GM18873 (cell line): ENCODE results near the gene DSTYK.

Experiments used
- ATAC-seq: cut with Tn5 transposase; IDR thresholded peaks from one replicate; pipeline ENCODE4 v1.9.1; 2021; ENCODE audit warnings: mild to moderate bottlenecking, moderate library complexity, moderate number of reproducible peaks; ENCODE audit not compliant: unreplicated experiment, low FRiP score

DSTYK gene, protein sequence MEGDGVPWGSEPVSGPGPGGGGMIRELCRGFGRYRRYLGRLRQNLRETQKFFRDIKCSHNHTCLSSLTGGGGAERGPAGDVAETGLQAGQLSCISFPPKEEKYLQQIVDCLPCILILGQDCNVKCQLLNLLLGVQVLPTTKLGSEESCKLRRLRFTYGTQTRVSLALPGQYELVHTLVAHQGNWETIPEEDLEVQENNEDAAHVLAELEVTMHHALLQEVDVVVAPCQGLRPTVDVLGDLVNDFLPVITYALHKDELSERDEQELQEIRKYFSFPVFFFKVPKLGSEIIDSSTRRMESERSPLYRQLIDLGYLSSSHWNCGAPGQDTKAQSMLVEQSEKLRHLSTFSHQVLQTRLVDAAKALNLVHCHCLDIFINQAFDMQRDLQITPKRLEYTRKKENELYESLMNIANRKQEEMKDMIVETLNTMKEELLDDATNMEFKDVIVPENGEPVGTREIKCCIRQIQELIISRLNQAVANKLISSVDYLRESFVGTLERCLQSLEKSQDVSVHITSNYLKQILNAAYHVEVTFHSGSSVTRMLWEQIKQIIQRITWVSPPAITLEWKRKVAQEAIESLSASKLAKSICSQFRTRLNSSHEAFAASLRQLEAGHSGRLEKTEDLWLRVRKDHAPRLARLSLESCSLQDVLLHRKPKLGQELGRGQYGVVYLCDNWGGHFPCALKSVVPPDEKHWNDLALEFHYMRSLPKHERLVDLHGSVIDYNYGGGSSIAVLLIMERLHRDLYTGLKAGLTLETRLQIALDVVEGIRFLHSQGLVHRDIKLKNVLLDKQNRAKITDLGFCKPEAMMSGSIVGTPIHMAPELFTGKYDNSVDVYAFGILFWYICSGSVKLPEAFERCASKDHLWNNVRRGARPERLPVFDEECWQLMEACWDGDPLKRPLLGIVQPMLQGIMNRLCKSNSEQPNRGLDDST

GRCh38 chr1:205211169-205211838 is at the start of gene DSTYK:
DSTYK (minus strand) TSS chr1:205211702; CDS start chr1:205211535, 167 bp downstream.
- ATAC-seq, result peak; percentile 88

- no peak for ATAC-seq
Measured at GRCh38 chr1:205259998-205260397, 48.5 kb upstream of the DSTYK start.

DNA sequence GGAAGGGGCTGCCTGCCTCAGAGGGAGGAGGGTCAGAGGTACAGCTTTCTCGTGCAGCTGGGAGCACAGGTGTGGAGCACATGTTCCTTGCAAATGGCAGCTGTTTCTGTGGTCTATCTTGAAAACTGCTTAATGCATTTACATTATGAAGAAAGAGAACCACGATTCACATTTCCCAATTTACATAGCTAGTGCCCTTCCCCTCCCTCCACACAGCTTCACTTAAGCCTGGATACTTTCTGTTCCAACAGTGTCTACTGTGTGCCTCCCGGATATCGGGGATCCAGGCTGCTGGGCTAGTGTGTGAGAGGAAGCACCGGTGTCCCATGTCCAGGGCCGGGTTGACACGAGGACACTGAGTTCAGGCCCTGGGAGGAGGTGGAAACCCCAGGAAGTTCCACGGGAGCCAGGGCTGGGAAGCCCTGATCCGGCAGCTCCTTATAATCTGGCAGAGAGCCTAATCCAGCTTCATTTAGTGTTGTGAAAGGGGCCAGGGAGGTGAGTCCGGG is 47.9 kb upstream of the DSTYK start:
- no peak for ATAC-seq

DNA sequence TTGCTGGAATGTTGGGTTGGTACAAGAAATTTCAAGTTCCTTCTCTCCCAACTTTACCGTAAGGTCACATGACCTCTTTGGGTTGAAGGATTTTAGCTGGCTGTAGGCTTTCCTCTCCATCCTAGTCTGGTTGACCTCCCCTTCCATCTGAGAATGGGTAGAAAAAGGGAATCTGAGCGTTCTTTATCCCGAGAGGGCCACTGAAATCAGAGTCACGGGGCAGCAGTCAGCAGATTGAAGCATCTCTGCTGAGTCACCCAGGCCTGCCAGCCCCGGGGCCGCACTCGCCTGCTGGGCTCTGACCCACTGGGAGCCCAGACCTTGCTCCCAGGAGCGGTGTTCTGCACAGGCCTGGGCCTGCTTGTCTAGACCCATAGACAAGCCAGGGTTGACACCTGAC is 47.2 kb upstream of the DSTYK start:
- no peak for ATAC-seq

GRCh38 chr1:205258261-205258691 is 46.8 kb upstream of the DSTYK start:
- no peak for ATAC-seq

DNA sequence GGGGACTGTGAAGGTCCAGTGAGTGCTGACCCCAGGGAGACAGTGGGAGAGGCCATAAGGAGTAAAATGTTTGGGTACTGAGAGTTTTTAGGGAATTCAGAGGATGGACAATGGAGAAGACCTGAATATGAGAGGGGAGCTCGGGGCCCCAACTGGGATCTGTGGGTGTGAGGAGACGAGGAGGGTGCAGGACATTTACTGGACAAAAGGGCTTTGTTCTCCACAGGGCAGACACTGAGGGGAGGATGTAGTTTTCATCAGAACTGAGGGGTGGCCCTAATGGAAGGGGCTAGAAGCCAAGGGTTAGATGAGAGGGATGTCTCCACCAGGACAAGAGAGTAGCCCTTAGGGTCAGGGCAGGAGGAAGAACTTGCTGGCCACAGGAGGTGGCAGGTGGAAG is 46.2 kb upstream of the DSTYK start:
- no peak for ATAC-seq

DNA sequence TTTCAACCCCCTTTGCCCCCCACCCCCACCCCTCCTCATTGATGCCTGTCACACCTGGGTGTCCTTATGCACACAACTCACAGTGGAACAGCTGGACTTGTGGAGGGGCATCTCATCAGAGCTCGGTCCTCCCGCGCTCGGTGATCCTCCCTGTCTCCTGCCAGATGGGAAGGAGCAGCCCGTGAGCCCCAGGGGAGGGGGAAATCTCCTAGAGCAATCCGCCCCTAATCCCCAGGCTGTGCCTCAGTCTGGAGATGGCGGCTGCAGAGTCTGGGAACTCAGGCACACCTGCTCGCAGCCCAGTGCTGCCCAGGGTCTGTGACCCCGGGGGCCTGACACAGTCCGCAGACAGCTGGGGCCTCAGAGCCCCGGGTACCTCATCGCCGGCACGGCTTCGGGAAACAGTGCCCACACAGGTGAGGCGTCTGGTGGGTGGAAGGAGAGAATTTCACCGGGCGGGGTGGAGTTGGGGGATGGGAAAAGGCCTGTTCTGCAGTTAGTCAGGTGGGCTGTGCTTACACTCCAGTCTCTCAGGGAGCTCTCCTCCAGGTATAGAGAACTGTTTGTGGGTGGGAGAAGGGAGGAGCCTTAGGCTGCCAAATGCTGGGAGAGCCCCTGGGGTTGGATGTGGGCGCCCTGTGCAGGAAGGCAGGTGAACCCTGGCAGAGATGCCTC is 45.6 kb upstream of the DSTYK start:
- ATAC-seq, result no peak

GRCh38 chr1:205255941-205256780 is 44.7 kb upstream of the DSTYK start:
- no peak for ATAC-seq

DNA sequence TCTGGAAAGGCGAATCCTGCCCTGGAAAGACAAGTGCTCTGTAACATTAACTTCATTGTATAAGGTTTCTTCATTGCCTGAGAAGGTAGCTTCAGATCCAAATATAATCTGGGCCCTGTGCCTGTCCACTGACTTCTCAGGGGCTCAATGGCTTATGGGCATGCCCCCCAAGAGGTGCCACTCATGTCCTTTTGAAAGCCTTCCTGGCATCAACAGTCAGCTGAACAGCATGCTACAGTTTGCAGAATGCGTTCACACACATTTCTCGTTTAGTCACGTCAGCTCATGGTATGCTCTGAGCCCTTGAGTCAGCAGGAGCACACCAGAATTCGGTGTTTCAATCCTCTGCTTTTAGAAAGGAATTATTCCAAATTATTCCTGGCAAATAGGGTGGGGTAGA is 40.1 kb upstream of the DSTYK start:
- ATAC-seq, result no peak

DNA sequence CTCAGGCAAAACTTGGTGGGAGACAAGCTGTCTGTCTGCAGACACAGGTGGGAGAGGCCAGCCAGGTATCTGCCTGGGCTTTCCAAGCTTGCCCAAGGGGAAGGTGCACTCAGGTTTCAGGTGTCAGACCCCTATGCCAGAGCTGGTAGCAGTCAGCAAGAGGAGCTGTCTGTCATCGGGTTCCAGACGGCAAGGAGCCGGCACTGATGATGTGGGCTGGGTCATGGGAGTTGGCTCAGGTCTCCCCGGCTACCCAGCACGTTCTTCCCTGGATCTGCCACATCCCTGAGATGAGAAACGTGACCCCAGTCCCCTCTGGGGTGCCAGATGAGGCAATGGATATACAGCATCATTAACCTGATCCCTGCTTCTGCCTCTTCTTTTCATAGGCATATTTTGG is 39.2 kb upstream of the DSTYK start:
- no peak for ATAC-seq

- no peak for ATAC-seq
Measured at GRCh38 chr1:205249651-205250050, 38.1 kb upstream of the DSTYK start.

DNA sequence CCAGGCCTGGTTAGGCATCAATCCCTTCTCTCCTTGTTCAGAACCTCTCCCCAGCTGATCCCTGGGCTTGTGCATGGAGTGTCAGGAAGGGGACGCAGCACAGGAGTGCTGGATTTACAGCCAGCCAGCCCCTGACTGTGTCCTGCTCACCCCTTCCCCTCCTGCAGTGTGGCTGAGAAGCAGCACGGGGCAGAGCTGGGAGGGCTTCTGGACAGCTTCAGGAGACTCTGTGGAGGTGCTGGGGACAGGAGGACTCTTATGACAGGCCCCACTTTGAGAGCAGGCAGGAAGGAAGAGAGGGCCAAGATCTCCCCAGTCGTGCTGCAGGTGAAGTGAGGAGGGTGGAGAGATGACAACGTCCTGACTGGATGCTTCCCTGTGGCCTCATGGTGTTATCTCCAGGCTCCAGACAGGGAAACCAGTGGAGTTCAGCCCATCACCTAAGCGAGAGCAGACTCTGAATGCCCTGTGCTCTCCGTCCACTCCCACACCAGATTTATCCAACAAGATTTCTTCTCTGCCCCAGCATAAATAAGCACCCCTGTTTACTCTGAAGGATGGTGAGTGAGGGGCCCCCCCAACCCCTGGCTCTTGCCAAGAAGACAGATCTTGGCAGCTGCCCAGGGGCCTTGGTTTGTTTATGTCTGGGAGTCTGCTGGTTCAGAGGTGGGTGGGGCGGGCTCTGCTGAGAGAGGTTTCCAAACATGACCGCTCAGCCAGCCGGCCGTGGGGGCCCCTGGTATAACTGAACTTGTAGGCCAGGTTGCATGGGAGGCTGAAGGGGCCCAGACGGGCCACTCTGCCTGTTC is 37.5 kb upstream of the DSTYK start:
- ATAC-seq, result no peak

- ATAC-seq, result no peak
Measured at GRCh38 chr1:205247130-205247921, 35.8 kb upstream of the DSTYK start.

DNA sequence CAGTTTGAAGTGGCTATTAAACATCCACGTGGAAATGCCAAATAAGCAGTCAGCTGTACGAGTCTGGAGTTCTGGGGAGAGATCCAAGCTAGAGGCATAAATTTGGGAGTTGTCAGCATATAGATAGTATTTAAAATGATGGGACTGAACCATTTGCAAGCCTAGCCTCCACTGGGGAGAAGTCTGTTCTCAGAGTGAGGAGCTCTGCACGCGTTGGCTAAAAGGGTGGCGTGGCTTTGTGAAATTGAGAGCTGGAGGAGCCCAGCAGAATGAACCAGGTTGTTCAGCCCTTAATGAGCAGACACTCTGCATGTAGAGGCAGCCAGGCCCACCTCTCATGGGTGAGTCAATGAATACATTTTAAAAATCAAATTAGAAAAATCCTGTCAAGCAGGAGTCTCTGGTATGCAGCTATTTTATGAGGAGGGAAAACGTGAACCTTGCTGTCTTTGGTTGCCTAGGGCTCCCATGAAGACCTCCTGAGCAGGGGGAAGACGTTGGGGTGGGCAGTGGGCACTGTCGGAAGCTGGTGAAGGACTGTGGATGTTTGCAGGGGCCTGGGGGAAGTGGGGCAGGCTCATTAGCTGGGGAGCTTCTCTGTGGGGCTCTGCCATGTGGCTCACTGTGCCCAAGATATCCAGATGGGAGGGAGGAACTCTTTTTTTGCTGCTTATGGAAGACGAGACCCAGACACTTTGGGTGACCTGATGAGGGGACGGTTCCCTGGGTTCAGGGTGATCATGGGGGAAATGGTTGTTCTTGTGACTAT is 35.0 kb upstream of the DSTYK start:
- ATAC-seq, result no peak

DNA sequence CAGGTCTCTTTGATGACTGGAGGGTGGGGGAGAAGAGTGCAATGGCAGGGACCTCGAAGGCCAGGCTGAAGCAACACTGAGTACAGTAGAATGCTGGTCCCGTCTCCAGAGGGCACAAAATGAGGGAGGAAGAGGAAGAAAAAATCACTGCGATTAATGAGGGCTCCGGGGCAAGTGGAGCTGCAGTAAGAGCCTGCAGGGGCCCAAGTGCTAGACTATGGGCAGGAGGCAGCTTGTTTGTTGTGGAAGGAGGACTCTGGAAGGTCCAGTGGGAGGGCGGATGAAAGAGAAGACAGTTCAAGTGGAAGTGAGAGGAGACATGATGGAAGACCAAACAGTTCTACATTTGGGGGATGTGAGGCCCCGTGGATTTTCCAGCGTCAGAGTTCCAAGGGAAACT is 33.6 kb upstream of the DSTYK start:
- no peak for ATAC-seq

DNA sequence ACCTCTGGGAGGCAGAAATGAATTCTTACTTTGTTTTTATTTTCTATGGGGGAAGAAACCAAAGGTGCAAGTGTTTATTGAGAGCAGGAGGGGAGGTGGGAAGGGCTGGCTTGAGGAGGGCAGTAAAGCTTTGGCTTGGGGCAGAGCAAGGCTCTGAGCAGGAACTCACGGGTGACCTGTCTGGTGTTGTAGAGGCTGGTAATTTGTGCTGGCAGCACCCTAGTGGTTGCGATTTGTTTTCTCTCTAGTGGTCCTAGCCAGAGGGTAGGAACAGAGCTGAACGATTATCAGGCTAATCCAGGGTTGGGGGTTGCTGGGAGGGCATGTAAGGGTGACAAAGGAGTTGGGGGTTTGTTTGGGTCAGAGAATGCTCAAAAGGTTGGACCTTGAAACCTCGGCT is 32.9 kb upstream of the DSTYK start:
- ATAC-seq, result no peak
